Hepatocyte (in vitro differentiated cells): ENCODE data around the gene POU5F1. TPM values are rescaled to one million over a fixed set of nuclear protein-coding genes. Genes with fewer than 3 reads are reported as not detected.
A peak's percentile ranks its signal among the peaks of the same experiment; 100 is the strongest.

Source experiments
- DNase-seq: peaks from one replicate; pipeline ENCODE4 v3.0.0-alpha.2; 2016; ENCODE audit warnings: low spot score
- H2AFZ ChIP-seq: fragments of 200-600 bp; sonication (generic); 2 replicates; pipeline ENCODE4 v1.6.0; 2016; ENCODE audit warnings: antibody characterized with exemption, mild to moderate bottlenecking
- H3K27ac ChIP-seq: fragments of 200-600 bp; sonication (generic); 2 replicates; pipeline ENCODE4 v1.5.1; 2016; ENCODE audit warnings: mild to moderate bottlenecking
- H3K27me3 ChIP-seq: fragments of 200-600 bp; sonication (generic); 2 replicates; pipeline ENCODE4 v1.6.1; 2016
- H3K36me3 ChIP-seq: fragments of 200-600 bp; sonication (generic); replicated peaks from 2 replicates; pipeline ENCODE4 v1.5.1; 2016; ENCODE audit warnings: low read depth; ENCODE audit not compliant: insufficient read depth
- H3K4me1 ChIP-seq: fragments of 200-600 bp; sonication (generic); 2 replicates; pipeline ENCODE4 v1.5.1; 2016; ENCODE audit warnings: mild to moderate bottlenecking, moderate library complexity; ENCODE audit not compliant: insufficient read depth
- H3K4me2 ChIP-seq: fragments of 200-600 bp; sonication (generic); 2 replicates; pipeline ENCODE4 v1.6.0; 2016
- H3K4me3 ChIP-seq: fragments of 200-600 bp; sonication (generic); 2 replicates; pipeline ENCODE4 v1.5.1; 2016; ENCODE audit warnings: mild to moderate bottlenecking
- H3K79me2 ChIP-seq: fragments of 200-600 bp; sonication (generic); 2 replicates; pipeline ENCODE4 v1.6.0; 2017; ENCODE audit warnings: mild to moderate bottlenecking
- H3K9me2 ChIP-seq: fragments of 200-600 bp; sonication (generic); replicated peaks from 2 replicates; pipeline ENCODE4 v1.6.0; 2017; ENCODE audit warnings: mild to moderate bottlenecking; ENCODE audit not compliant: insufficient read depth
- H3K9me3 ChIP-seq: fragments of 200-600 bp; sonication (generic); 2 replicates; pipeline ENCODE4 v1.5.1; 2016; ENCODE audit warnings: low read depth, mild to moderate bottlenecking
- H4K20me1 ChIP-seq: fragments of 200-600 bp; sonication (generic); 2 replicates; pipeline ENCODE4 v1.6.0; 2016; ENCODE audit warnings: mild to moderate bottlenecking; ENCODE audit not compliant: insufficient read depth, poor library complexity, severe bottlenecking
- EZH2 ChIP-seq: fragments of 200-600 bp; sonication (generic); IDR thresholded peaks from 2 replicates; pipeline ENCODE4 v1.6.1; 2016; ENCODE audit warnings: antibody characterized with exemption, mild to moderate bottlenecking, borderline replicate concordance
- EZH2phosphoT487 ChIP-seq: fragments of 200-600 bp; sonication (generic); IDR thresholded peaks from one replicate; pipeline ENCODE4 v1.6.1; 2018; ENCODE audit warnings: antibody characterized with exemption, mild to moderate bottlenecking, low read depth, moderate library complexity; ENCODE audit not compliant: unreplicated experiment, severe bottlenecking
- WGBS: methylation state at CpG from one replicate; pipeline ENCODE4 v1.1.6; 2016; ENCODE audit warnings: low lambda C conversion rate; ENCODE audit errors: missing lambda C conversion rate; 5-methylcytosine and 5-hydroxymethylcytosine counted together
- polyA plus RNA-seq: library from polyadenylated mRNA; unstranded; fragments of >200 nt; fragmentation: Nextera tagmentation; extraction: Ambion mirVana; gene quantifications from 2 replicates; pipeline ENCODE4 v1.2.1, GENCODE V29; 2016
- total RNA-seq: library from RNA; depleted of rRNA; stranded (reverse); fragments of >200 nt; gene quantifications from 2 replicates; pipeline ENCODE4 v1.2.3, GENCODE V29; 2014
- TF ChIP-seq, protein P1 (sequence below): fragments of 200-600 bp; sonication (generic); IDR thresholded peaks from 2 replicates; pipeline ENCODE4 v1.5.1; 2016; ENCODE audit warnings: antibody characterized with exemption, mild to moderate bottlenecking; ENCODE audit not compliant: poor library complexity

POU5F1 gene
- total and polyA plus RNA-seq, 2 experiments from 2014 or later = 1.1 to 1.8 TPM

GRCh38 chr6:31210741-31211532 is 40.5 kb upstream of the POU5F1 start:
- no peak overlapping the region for H3K4me2 ChIP-seq
- DNase-seq = no peak

DNA sequence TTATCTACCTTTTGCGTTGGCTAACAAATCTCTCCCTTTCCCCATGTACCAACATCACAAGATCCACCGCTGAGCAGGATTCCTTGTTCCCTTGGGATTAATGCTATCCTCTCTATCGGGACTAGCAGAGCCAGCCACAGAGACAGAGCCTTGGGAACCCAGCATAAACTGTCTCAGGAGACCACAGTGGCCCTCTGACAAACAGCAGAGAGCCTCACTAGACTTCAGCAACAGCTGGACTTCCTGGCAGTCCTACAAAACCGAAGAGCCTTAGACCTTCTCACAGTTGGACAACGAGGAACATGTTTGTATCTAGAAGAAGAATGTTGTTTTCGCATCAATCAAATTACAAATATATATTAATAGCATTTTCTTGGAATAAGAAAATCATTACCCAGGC is 39.6 kb upstream of the POU5F1 start:
- TF ChIP-seq, protein P1, sequence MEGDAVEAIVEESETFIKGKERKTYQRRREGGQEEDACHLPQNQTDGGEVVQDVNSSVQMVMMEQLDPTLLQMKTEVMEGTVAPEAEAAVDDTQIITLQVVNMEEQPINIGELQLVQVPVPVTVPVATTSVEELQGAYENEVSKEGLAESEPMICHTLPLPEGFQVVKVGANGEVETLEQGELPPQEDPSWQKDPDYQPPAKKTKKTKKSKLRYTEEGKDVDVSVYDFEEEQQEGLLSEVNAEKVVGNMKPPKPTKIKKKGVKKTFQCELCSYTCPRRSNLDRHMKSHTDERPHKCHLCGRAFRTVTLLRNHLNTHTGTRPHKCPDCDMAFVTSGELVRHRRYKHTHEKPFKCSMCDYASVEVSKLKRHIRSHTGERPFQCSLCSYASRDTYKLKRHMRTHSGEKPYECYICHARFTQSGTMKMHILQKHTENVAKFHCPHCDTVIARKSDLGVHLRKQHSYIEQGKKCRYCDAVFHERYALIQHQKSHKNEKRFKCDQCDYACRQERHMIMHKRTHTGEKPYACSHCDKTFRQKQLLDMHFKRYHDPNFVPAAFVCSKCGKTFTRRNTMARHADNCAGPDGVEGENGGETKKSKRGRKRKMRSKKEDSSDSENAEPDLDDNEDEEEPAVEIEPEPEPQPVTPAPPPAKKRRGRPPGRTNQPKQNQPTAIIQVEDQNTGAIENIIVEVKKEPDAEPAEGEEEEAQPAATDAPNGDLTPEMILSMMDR = no peak
- no peak for TF ChIP-seq EZH2phosphoT487
- no peak for TF ChIP-seq EZH2
- Histone ChIP-seq H3K9me3 (no peaks in the 10 kb centered on the region), H3K4me1 (peaks cover 16% of the 10 kb centered on the region), H3K4me3 (no peak overlapping the region), H4K20me1 (no peaks in the 10 kb centered on the region), H3K27ac (no peak overlapping the region), H3K36me3 (no peaks in the 10 kb centered on the region), H2AFZ (no peak overlapping the region), H3K4me2 (no peak overlapping the region), H3K79me2 (no peaks in the 10 kb centered on the region), H3K27me3 (no peaks in the 10 kb centered on the region), H3K9me2 (no peaks in the 10 kb centered on the region)
- no peak for DNase-seq
- 37% methylated on average over 5 of the region's 6 CpGs for WGBS

More at GRCh38 chr6:31210741-31211532, 40.5 kb upstream of the POU5F1 start:
- no peak overlapping the region for H2AFZ ChIP-seq
- no peak overlapping the region for H3K27ac ChIP-seq
- no peaks in the 10 kb centered on the region for H3K27me3 ChIP-seq
- H3K36me3 ChIP-seq = no peaks in the 10 kb centered on the region
- no peak overlapping the region for H3K4me3 ChIP-seq
- H3K9me3 ChIP-seq = no peaks in the 10 kb centered on the region
- no peaks in the 10 kb centered on the region for H3K9me2 ChIP-seq
- H3K79me2 ChIP-seq = no peaks in the 10 kb centered on the region
- TF ChIP-seq EZH2phosphoT487 = no peak
- no peak for TF ChIP-seq EZH2
- TF ChIP-seq, protein P1 = no peak
- H4K20me1 ChIP-seq = no peaks in the 10 kb centered on the region
- WGBS = 85% methylated on average over 5 of the region's 5 CpGs
- H3K4me1 ChIP-seq = peaks cover 18% of the 10 kb centered on the region

DNA sequence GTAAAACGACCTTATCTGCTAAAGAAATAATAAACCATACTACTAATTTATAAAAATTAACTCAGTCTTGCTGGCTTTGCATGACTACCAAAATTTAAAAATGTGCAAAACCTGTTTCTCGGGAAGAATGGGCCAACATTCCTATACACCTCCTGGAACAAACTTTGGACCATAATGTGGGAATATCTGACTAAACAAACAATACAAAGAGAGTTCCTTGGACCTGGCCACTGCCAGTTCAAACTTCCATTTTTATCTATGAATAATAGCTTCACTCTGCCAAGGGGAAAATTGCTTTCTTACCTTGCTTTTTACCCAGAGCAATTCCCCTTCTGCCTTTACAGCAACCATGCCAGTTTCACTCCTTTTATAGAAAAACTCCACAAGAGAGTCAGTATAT is 38.7 kb upstream of the POU5F1 start:
- TF ChIP-seq EZH2phosphoT487 (no peak), EZH2 (no peak)
- TF ChIP-seq, protein P1 = no peak
- Histone ChIP-seq H3K27me3 (no peaks in the 10 kb centered on the region), H3K9me2 (no peaks in the 10 kb centered on the region), H3K4me1 (peaks cover 16% of the 10 kb centered on the region), H3K9me3 (no peaks in the 10 kb centered on the region), H3K27ac (peak overlapping the region; percentile 81), H2AFZ (no peak overlapping the region), H3K36me3 (no peaks in the 10 kb centered on the region), H3K79me2 (no peaks in the 10 kb centered on the region), H4K20me1 (no peaks in the 10 kb centered on the region), H3K4me2 (peak overlapping the region; percentile 34), H3K4me3 (no peak overlapping the region)
- WGBS = 56% methylated on average over 2 of the region's 2 CpGs
- peak; percentile 30 for DNase-seq
